ENCODE results near the gene DENND1A.

DNA sequence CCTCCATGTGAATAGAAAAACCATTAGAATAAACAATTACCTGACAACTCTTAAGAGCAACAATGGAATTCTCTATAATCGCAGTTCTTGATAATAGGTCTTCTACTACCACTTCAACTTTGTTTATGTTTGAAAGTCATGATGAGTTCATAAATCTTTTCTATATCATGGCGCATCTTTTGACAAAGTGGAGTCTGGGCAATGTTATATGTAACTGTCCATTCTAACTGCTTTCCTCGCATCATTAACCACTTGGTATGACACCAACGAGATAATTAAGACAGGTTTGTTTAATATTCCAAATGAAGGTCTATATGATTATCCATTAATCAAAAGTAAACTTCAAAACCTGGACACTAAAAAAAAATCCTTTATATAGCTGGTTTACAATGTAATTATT is 272.0 kb downstream of the DENND1A start:
- TF ChIP-seq L3MBTL2 (conservative IDR thresholded peaks at IDR 0.05) (no peak), NFRKB (IDR thresholded peaks at IDR 0.05) (no peak), SP1 (IDR thresholded peaks at IDR 0.05) (no peak), TARDBP (IDR thresholded peaks at IDR 0.05) (no peak), FOXK2 (IDR thresholded peaks at IDR 0.05) (no peak), ELF4 (IDR thresholded peaks at IDR 0.05) (no peak), FOXM1 (IDR thresholded peaks at IDR 0.05; ENCODE audit: borderline replicate concordance) (no peak), HDGF (IDR thresholded peaks at IDR 0.05; ENCODE audit: borderline replicate concordance) (no peak), SUZ12 (IDR thresholded peaks at IDR 0.05) (no peak), ARNT (IDR thresholded peaks at IDR 0.05) (no peak), LEF1 (IDR thresholded peaks at IDR 0.05; ENCODE audit: borderline replicate concordance) (no peak), FOXA1 (IDR thresholded peaks at IDR 0.05) (no peak)

Data from HEK293T (cell line).